PC-3 (cell line): Measurements from ENCODE around the gene SLC16A12.

Experiments used
- EZH2 ChIP-seq: fragments of 300-600 bp; sonication (generic); IDR thresholded peaks from one replicate; pipeline ENCODE4 v1.6.1; 2017; ENCODE audit warnings: antibody characterized with exemption, mild to moderate bottlenecking, low read length; ENCODE audit not compliant: unreplicated experiment
- EZH2phosphoT487 ChIP-seq: fragments of 300-600 bp; sonication (generic); IDR thresholded peaks from 2 replicates; pipeline ENCODE4 v1.6.1; 2018; ENCODE audit warnings: mild to moderate bottlenecking, antibody characterized with exemption, low read length, borderline replicate concordance
- TF ChIP-seq, protein P1 (sequence below): fragments of 300-600 bp; sonication (generic); conservative IDR thresholded peaks from 2 replicates; pipeline ENCODE4 v1.5.1; 2017; ENCODE audit warnings: antibody characterized with exemption, low read depth, mild to moderate bottlenecking, low read length

DNA sequence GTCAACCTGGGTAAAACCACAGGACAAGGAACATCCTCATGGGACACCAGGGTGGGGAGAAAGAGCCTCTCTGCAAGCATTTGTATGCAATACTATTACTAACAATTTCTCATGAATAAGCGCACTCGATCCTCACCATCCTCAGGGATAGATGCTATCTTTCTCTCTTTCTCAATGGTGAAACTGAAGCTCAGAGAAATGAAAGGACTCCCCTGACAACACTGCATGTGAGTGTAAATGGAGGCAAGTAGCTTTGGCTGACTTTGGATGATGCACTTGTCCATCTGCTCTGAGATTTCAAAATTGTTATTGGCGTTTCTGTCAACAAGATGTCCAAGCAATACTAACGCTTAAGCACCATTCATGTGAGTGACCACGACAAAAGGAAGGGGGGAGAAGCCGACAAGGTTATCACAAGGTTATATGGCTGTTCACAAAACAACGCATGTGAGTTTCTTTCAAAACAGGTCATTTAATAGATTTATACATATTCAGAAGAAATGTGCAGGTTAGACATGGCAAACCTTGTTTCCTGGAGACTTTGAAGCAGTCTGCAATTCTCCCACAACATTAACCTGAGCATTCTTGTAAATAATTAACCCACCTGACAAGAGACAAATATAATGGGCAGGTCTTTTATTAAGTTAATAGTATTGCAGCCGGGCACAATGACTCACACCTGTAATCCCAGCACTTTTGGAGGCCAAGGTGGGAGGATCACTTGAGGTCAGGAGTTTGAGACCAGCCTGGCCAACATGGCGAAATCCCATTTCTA lies 67.0 kb downstream of the SLC16A12 start:
- TF ChIP-seq, protein P1, sequence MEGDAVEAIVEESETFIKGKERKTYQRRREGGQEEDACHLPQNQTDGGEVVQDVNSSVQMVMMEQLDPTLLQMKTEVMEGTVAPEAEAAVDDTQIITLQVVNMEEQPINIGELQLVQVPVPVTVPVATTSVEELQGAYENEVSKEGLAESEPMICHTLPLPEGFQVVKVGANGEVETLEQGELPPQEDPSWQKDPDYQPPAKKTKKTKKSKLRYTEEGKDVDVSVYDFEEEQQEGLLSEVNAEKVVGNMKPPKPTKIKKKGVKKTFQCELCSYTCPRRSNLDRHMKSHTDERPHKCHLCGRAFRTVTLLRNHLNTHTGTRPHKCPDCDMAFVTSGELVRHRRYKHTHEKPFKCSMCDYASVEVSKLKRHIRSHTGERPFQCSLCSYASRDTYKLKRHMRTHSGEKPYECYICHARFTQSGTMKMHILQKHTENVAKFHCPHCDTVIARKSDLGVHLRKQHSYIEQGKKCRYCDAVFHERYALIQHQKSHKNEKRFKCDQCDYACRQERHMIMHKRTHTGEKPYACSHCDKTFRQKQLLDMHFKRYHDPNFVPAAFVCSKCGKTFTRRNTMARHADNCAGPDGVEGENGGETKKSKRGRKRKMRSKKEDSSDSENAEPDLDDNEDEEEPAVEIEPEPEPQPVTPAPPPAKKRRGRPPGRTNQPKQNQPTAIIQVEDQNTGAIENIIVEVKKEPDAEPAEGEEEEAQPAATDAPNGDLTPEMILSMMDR = no peak
- TF ChIP-seq EZH2 (no peak), EZH2phosphoT487 (no peak)
